Bone marrow (tissue), 2 donors: ENCODE results near the gene MEIKIN.

Source experiments
- DNase-seq, 2 donors: peaks; one replicate each; lab custom pipeline; 2025; lab: John Stamatoyannopoulos, UW

Gene MEIKIN

DNA sequence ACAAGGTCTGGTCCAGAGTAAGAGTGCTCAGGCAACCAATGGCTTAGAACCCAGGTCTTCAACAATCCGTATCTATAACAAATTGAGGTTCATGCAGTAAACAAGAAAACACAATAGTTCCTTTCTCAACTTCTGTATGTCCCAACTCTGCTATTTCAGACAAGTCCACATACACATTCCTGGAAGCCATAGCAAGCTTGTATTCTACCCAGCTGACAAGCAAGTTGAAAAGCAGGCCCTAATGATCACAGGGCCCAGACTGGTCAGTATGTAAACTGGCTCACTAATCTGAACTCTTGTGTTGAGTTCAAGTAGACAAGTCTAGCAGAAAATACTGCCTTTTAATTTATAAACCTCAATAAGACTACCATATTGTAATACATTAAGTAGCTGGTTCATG, 175.5 kb downstream of the MEIKIN start:
- no peak for DNase-seq

DNA sequence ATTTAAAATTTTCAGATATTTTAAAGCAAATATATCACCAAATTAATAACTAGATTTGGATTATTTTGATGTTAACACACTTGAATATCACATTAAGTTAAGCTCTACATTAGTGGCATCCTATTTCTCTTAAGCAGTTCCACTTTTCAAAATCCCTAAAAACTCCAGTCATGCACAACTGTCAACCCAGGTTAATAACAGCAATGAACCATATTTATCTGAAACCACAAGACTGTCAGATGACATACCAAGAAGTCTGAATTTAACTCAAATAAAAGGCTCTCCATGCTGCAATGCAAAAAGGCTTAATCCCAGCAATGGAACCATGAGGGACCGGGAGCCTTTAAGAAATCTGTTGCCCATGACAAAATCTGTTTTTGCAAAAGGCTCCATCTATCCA, 176.1 kb downstream of the MEIKIN start:
- DNase-seq: peak in 1 of 2 donors; percentile 15

DNA sequence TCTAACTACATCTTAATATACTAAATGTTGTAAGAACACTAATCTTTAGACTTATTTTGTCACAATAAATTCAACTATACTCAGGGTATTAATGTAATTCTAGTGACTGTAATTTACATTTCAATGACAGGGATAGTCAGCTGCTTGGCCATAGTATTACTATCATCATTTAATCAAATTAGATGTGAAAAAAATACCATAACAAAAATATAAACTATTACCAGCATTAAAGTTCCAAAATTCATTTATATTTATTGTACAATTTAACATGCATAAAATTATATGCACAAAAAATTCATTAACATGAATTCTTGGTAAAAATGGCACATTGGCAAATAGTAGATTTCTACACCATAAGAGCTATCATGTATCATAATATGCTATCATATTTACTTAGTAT, 177.6 kb downstream of the MEIKIN start:
- no peak for DNase-seq

DNA sequence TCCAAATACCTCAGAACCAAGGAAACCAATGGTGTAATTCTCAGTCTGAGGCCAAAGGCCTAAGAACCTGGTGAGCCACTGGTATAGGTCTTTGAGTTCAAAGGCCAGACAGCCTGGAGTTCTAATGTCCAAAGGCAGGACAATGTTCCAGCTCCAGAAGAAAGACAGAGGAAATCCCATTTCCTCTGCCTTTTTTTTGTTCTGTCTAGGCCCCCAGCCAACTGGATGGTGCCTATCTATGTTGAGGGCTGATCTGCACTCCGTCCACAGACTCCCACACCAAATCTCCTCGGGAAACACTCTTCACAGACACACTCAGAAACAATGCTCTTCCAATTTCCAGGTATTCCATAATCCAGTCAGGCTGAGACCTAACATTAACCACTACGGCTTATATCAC, 178.8 kb downstream of the MEIKIN start:
- no peak for DNase-seq

DNA sequence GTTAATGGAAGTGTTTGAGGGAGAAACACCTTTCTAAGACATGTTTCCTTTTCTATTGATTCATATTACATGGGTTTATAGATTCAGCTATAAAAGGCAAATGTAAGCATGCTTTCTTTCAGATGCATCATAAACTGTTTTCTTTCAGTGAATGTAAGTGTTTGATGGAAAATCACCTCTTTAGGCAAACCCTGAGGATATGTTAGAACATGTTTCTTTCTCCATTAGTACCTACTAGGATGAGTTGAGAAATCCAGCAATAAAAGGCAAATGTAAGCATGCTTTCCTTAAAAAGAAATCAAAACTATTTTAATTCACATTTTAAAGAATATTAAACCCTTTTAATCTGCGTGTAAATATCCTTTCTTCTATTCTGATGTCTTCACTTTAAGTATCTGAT, 180.2 kb downstream of the MEIKIN start:
- no peak for DNase-seq

DNA sequence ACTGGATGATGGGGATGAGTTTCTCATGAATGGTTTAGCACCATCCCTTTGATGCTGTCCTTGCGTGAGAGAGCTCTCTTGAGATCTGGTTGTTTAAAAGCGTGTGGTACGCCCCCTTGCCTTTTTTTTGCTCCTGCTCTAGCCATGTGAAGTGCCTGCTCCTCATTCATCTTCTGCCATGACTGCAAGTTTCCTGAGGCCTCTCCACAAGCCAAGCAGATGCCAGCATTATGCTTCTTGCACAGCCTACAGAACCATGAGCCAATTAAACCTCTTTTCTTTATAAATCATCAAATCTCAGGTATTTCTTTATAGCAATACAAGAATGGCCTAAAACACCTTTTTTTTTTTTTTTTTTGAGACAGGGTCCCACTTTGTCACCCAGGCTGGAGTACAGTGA, 181.5 kb downstream of the MEIKIN start:
- DNase-seq: no peak

DNA sequence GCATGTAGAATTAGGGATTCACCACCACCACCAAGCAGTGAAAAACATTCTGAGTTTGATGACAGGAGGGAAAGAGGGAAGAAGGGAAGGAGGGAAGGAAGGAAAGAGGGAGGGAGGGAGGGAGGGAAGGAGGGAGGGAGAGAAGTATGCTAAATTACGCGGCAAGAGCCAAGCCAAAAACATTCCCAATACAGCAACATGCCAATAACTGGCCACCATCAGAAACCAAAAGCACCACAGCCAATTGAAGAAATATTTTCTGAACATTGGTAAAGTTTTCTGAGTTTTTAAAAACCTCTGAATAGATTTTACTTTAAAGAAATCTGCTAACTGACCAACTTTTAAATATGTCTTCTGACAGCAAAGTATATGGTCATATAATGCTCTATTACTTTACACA, 184.7 kb downstream of the MEIKIN start:
- no peak for DNase-seq

DNA sequence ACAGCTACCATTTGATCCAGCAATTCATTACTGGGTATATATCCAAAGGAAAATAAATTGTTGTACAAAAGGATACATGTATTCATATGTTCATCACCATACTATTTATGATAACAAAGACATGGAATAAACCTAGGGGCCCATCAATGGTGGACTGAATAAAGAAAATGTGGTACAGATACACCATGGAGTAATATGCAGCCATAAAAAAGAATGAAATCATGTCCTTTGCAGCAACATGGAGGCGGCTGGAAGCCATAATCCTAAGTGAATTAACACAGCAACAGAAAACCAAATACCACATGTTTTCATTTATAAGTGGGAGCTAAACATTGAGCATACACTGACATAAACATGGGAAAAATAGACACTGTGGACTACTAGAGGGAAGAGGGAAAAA, 185.8 kb downstream of the MEIKIN start:
- no peak for DNase-seq

DNA sequence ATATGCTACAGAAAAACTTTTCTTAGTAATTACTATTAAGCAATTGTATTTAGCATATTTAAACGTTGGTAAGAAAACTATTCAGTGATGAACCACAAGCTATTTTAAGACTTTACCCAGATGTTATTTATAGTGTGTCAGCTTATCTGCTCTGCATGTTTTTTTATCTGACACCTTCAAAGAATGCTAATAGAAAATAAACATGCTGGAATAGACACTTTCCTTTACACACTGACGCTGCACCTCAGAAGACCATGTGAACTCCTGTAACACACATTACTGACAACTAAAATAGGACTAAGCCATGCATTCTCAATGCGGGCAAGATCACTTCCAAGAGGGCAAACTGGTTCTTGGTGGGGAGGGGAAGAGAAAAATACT, 187.0 kb downstream of the MEIKIN start:
- DNase-seq: no peak

DNA sequence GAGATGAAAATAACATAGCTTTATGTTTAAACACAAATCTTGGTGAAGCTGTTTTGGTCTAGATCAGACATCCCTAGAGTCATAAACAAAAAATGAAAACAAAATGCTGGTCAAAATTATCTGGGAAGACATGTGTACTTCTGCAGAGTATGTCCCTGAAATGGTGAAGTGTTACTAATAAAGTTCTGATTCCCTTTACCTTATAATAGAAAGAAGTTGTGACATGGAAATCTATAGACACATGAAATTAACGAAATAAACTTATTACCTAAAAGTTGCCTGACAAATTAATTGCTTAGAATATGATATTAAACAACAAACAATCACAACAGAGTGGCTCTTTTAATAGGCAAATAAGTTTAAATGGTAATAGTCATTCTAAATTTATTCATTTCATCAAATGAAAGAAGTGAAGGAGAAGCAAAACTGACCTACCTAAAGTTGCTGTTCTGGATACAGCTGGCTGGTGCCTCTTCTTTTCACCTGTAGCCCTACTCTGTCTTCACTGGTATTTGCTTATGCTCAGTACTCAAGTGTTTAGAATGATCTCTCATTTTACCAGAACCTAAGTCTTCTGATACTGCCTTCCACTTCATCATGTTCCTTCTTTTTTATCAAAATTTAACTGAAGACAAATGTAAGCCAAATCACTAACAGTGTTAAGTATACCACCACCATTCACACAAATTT, 187.5 kb downstream of the MEIKIN start:
- DNase-seq: no peak
